PC-9 (cell line): Measurements from ENCODE around the gene MMP25. TPM values are rescaled to one million over a fixed set of nuclear protein-coding genes. Genes with fewer than 3 reads are reported as not detected.

Experiments
- BruUV-seq: library from RNA; stranded (reverse); fragments of 400-500 nt; replicated peaks from 2 replicates; lab custom pipeline; 2021; lab: Mats Ljungman, UMichigan
- CTCF ChIA-PET: fragments of 300-600 bp; sonication (Branson Sonifier 250); formaldehyde crosslinking; loops from one replicate; lab custom pipeline; 2022; ENCODE audit warnings: antibody characterized with exemption; lab: Charles Lee
- POLR2A ChIA-PET: fragments of 300-600 bp; sonication (Branson Sonifier 250); formaldehyde crosslinking; loops from one replicate; lab custom pipeline; 2022; ENCODE audit warnings: antibody characterized with exemption; ENCODE audit not compliant: unreplicated experiment; lab: Charles Lee
- DNase-seq, 2 experiments: peaks; one replicate each; pipeline versions ENCODE4 v3.0.0 to v3.0.0-alpha.2; 2015 to 2022; ENCODE audit warnings: mixed read lengths in 1 of 2
- H2AFZ ChIP-seq: fragments of 200-600 bp; sonication (generic); 2 replicates; pipeline ENCODE4 v1.8.1; 2017; ENCODE audit warnings: antibody characterized with exemption
- H3F3A ChIP-seq: fragments of 200-600 bp; sonication (generic); 2 replicates; pipeline ENCODE4 v1.8.1; 2017; ENCODE audit warnings: antibody characterized with exemption, mild to moderate bottlenecking, low read depth; ENCODE audit not compliant: insufficient read depth
- H3K27ac ChIP-seq: fragments of 200-600 bp; sonication (generic); 2 replicates; pipeline ENCODE4 v1.6.1; 2016; ENCODE audit warnings: mixed run types
- H3K27me3 ChIP-seq: fragments of 200-600 bp; sonication (generic); 2 replicates; pipeline ENCODE4 v1.6.1; 2016; ENCODE audit warnings: low read depth, mixed run types; ENCODE audit not compliant: insufficient read depth
- H3K36me3 ChIP-seq: fragments of 200-600 bp; sonication (generic); 2 replicates; pipeline ENCODE4 v1.6.1; 2016; ENCODE audit warnings: low read depth, mixed run types
- H3K4me1 ChIP-seq: fragments of 200-600 bp; sonication (generic); replicated peaks from 2 replicates; pipeline ENCODE4 v1.6.1; 2016; ENCODE audit warnings: mixed run types; ENCODE audit not compliant: insufficient read depth
- H3K4me2 ChIP-seq: fragments of 200-600 bp; sonication (generic); 2 replicates; pipeline ENCODE4 v1.6.1; 2017; ENCODE audit warnings: mixed run types
- H3K4me3 ChIP-seq: fragments of 200-600 bp; sonication (generic); 2 replicates; pipeline ENCODE4 v1.6.1; 2016; ENCODE audit warnings: mixed run types
- H3K79me2 ChIP-seq: fragments of 200-600 bp; sonication (generic); 2 replicates; pipeline ENCODE4 v1.6.1; 2017; ENCODE audit warnings: low read depth, mixed run types
- H3K9me2 ChIP-seq: fragments of 200-600 bp; sonication (generic); 2 replicates; pipeline ENCODE4 v1.8.1; 2017; ENCODE audit warnings: mild to moderate bottlenecking; ENCODE audit not compliant: insufficient read depth
- H3K9me3 ChIP-seq: fragments of 200-600 bp; sonication (generic); 2 replicates; pipeline ENCODE4 v1.8.1; 2016; ENCODE audit warnings: low read depth; ENCODE audit not compliant: insufficient read depth
- H4K20me1 ChIP-seq: fragments of 200-600 bp; sonication (generic); 2 replicates; pipeline ENCODE4 v1.8.1; 2017; ENCODE audit not compliant: insufficient read depth
- EZH2 ChIP-seq: fragments of 200-600 bp; sonication (generic); IDR thresholded peaks from 2 replicates; pipeline ENCODE4 v1.8.0; 2017; ENCODE audit warnings: antibody characterized with exemption, low read depth
- intact Hi-C: fragments of 100-400 bp; cut with micrococcal nuclease; formaldehyde crosslinking; loops from one replicate; pipeline ENCODE4 v1.10.0; 2022; ENCODE audit not compliant: unreplicated experiment
- total RNA-seq: library from RNA; stranded (reverse); gene quantifications from 2 replicates; pipeline ENCODE4 v1.2.3, GENCODE V29; 2021
- TF ChIP-seq, protein P1 (sequence below): fragments of 200-600 bp; sonication (generic); conservative IDR thresholded peaks from 2 replicates; pipeline ENCODE4 v1.6.1; 2017; ENCODE audit warnings: mixed run types, antibody characterized with exemption, mild to moderate bottlenecking, moderate library complexity

MMP25 gene
- total RNA-seq, 1 experiment from 2014 or later: 0.83 TPM

DNA sequence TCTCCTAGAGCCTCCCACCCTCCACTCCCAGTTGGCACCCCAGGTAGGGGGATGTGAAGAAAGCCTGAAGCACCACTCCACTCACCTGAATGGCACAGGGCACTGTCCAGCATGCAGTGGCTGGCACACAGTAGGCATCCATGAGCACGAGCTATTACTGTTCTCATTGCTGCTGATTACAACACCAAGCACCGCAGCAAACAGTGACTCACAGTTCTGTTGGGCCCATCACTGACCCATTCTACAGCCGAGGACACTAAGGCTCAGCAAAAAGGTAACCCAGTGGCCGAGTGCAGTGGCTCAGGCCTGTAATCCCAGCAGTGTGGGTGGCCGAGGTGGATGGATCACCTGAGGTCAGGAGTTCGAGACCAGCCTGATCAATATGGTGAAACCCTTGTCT, 50.0 kb downstream of the MMP25 start:
- no peaks in the 10 kb centered on the region for H3K9me2 ChIP-seq
- TF ChIP-seq EZH2: no peak
- TF ChIP-seq, protein P1, sequence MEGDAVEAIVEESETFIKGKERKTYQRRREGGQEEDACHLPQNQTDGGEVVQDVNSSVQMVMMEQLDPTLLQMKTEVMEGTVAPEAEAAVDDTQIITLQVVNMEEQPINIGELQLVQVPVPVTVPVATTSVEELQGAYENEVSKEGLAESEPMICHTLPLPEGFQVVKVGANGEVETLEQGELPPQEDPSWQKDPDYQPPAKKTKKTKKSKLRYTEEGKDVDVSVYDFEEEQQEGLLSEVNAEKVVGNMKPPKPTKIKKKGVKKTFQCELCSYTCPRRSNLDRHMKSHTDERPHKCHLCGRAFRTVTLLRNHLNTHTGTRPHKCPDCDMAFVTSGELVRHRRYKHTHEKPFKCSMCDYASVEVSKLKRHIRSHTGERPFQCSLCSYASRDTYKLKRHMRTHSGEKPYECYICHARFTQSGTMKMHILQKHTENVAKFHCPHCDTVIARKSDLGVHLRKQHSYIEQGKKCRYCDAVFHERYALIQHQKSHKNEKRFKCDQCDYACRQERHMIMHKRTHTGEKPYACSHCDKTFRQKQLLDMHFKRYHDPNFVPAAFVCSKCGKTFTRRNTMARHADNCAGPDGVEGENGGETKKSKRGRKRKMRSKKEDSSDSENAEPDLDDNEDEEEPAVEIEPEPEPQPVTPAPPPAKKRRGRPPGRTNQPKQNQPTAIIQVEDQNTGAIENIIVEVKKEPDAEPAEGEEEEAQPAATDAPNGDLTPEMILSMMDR: no peak
- ChIA-PET POLR2A (interaction anchor here (0.6 kb wide), 1 partner anchor 12 kb away, joined by 4 read pairs; no protein-coding TSS in a partner anchor), CTCF (no interaction called here)
- no peaks in the 10 kb centered on the region for H3K27me3 ChIP-seq
- no peak overlapping the region for H3K4me3 ChIP-seq
- no peak overlapping the region for H3K27ac ChIP-seq
- no peak for DNase-seq
- no peak overlapping the region for H3K4me2 ChIP-seq
- BruUV-seq: no TSS peak
- no peak overlapping the region for H2AFZ ChIP-seq
- no peaks in the 10 kb centered on the region for H3K36me3 ChIP-seq
- H3K79me2 ChIP-seq: no peaks in the 10 kb centered on the region
- intact Hi-C loops: no loop called here
- peaks cover 13% of the 10 kb centered on the region for H3F3A ChIP-seq
- H4K20me1 ChIP-seq: no peaks in the 10 kb centered on the region
- peaks cover 5% of the 10 kb centered on the region; the same call in 1 of the 2 replicates for H3K4me1 ChIP-seq
- H3K9me3 ChIP-seq: no peaks in the 10 kb centered on the region

DNA sequence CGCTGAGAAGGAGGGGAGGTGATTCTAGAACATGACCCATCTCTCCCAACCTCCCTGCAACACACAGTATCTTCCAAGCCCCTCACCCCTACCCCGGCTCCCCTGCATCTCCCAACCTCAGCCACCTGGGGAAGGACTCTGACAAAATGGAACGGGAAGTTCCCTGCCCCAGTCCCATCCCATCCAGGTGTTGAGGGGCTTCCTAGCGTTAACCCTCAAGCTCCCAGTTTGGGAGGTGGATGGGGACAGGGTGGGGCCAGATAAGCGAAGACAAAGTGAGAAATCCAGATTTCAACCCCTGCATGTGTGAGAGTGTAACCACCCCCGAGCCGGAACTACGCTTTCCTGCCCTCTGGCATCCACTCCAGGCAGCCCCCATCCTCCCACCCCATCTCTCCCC, 50.9 kb downstream of the MMP25 start:
- Histone ChIP-seq H3F3A (peaks cover 13% of the 10 kb centered on the region), H3K27me3 (no peaks in the 10 kb centered on the region), H3K4me1 (peaks cover 5% of the 10 kb centered on the region; the same call in 1 of the 2 replicates), H3K9me3 (no peaks in the 10 kb centered on the region), H3K79me2 (no peaks in the 10 kb centered on the region), H3K4me3 (no peak overlapping the region), H3K9me2 (no peaks in the 10 kb centered on the region), H3K27ac (no peak overlapping the region), H2AFZ (no peak overlapping the region), H3K36me3 (no peaks in the 10 kb centered on the region), H3K4me2 (no peak overlapping the region), H4K20me1 (no peaks in the 10 kb centered on the region)
- no TSS peak for BruUV-seq
- ChIA-PET CTCF (interaction anchor here (0.6 kb wide), 1 partner anchor 11 kb away, joined by 6 read pairs; no protein-coding TSS in a partner anchor), POLR2A (no interaction called here)
- intact Hi-C loops: no loop called here
- TF ChIP-seq EZH2: no peak
- TF ChIP-seq, protein P1: no peak
- DNase-seq: no peak

DNA sequence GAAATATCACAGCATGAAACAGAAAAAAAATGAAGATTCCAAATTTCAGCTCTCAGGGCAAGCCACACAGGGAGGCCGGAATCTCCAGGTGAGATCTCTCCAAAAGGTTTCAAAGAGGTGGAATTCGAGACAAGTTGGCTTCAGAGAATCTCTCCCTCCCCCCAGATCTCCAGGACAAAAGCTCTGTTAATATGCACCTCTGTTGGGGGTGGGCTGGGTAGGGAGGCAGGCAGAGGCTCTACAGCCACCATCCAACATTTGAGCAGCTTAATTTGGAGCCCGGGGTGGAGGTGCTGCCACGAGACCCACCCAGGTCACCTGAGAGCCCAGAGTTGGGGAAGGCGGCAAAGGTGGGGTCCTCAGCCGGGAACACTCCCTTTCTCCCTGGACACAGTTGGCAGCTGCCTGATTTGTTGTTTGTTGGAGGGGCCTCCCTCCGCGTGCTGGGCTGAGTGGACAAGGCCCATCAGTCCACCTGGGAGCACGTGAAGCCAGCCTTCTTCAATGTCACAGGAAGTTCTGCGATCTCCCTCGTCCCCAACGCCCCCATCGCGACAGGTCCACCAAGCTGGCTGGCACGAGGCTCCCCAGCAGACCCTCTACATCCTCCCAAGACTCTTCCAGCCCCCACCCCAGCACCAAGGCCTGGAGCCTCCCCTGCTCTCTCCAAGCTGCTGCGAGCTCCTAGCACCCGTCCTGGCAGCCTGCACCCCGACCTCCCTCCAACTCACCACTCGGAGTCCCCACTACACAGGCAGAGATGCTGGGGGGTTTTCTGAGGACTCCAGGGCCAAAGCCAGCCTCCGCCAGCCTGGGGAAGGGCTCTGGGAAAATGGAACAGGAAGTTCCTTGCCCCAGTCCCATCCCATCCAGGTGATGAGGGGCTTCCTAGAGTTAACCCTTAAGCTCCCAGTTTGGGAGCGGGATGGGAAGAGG, 52.4 kb downstream of the MMP25 start, which contains the start of gene ZSCAN10:
Gene ZSCAN10, minus strand, starts transcription at position 836 of the 936 bp plus-strand sequence. CDS start 6,357 bp downstream, outside the sequence.
- no TSS peak for BruUV-seq
- Histone ChIP-seq H3K36me3 (no peaks in the 10 kb centered on the region), H3K79me2 (no peaks in the 10 kb centered on the region), H4K20me1 (no peaks in the 10 kb centered on the region), H3K9me3 (no peaks in the 10 kb centered on the region), H3K9me2 (no peaks in the 10 kb centered on the region), H2AFZ (no peak within 1 kb of the TSS), H3K4me1 (peaks cover 5% of the 10 kb centered on the region; the same call in 1 of the 2 replicates), H3K27me3 (no peaks in the 10 kb centered on the region), H3F3A (peaks cover 19% of the 10 kb centered on the region), H3K4me3 (peak within 1 kb of the TSS; percentile 32; the same call in 1 of the 2 replicates), H3K4me2 (peak within 1 kb of the TSS; percentile 65), H3K27ac (no peak within 1 kb of the TSS)
- POLR2A ChIA-PET: interaction anchor here (0.7 kb wide), 1 partner anchor 76 kb away, joined by 6 read pairs; no protein-coding TSS in a partner anchor
- CTCF ChIA-PET: interaction anchor here (0.6 to 1.2 kb wide), 5 partner anchors 13 to 1075 kb away, joined by 3 to 9 read pairs (median 8); no protein-coding TSS in a partner anchor
- intact Hi-C loops: no loop called here
- TF ChIP-seq EZH2: no peak
- TF ChIP-seq, protein P1: no peak
- DNase-seq: no peak
